ENCODE data around the gene BTD. TPM values are rescaled to one million over a fixed set of nuclear protein-coding genes. Genes with fewer than 3 reads are reported as not detected.

The BTD gene
- total RNA-seq, 2 experiments from 2014 or later = 11.2 to 12.5 TPM

DNA sequence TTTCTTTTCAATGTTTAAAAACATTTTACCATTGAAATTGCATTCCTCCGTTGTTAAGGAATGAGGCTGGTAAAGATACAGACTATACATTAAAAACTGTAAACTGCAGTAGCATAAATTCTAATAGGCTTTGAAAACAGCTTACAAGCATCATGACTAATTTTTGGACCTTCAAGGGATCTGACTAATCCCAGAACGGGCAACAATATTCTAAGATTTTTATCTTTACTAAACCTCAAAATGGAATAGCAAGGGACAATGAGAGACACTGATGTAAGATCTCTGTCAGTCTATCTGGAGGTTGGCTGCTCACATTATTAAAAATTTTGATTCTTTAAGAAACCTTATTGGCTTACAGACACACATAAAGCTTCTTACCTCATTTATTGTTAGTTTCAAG, 74.7 kb downstream of the BTD start:
- Histone ChIP-seq H3K4me1 (ENCODE audit: insufficient read depth, low read length) (no peaks in the 10 kb centered on the region), H3K27ac (ENCODE audit: low read depth in 1 of 2, low read length in 2 of 2) (no peak overlapping the region), H3K36me3 (ENCODE audit: insufficient read depth, low read length) (peaks cover 63% of the 10 kb centered on the region), H3K9me3 (ENCODE audit: control insufficient read depth in 1 of 2, insufficient read depth in 1 of 2, low read length in 2 of 2) (no peaks in the 10 kb centered on the region), H3K4me3 (ENCODE audit: low read length) (no peak overlapping the region), H3K27me3 (ENCODE audit: control insufficient read depth in 1 of 2, insufficient read depth in 2 of 2, low read length in 2 of 2) (no peaks in the 10 kb centered on the region)
- Mint-ChIP-seq H3K4me1 (ENCODE audit: low read depth) (no peaks in the 10 kb centered on the region), H3K27ac (no peak overlapping the region), H3K27me3 (no peaks in the 10 kb centered on the region), H3K36me3 (ENCODE audit: low read depth) (peaks cover 38% of the 10 kb centered on the region), H3K9me3 (no peaks in the 10 kb centered on the region), H3K4me3 (no peak overlapping the region)
- intact Hi-C loops (cut with DNase I, micrococcal nuclease) = no loop called here
- CTCF ChIA-PET = no interaction called here
- ATAC-seq (ENCODE audit: poor library complexity) = no peak
- POLR2A ChIA-PET = no interaction called here
- no peak for DNase-seq
- TF ChIP-seq, protein P1, sequence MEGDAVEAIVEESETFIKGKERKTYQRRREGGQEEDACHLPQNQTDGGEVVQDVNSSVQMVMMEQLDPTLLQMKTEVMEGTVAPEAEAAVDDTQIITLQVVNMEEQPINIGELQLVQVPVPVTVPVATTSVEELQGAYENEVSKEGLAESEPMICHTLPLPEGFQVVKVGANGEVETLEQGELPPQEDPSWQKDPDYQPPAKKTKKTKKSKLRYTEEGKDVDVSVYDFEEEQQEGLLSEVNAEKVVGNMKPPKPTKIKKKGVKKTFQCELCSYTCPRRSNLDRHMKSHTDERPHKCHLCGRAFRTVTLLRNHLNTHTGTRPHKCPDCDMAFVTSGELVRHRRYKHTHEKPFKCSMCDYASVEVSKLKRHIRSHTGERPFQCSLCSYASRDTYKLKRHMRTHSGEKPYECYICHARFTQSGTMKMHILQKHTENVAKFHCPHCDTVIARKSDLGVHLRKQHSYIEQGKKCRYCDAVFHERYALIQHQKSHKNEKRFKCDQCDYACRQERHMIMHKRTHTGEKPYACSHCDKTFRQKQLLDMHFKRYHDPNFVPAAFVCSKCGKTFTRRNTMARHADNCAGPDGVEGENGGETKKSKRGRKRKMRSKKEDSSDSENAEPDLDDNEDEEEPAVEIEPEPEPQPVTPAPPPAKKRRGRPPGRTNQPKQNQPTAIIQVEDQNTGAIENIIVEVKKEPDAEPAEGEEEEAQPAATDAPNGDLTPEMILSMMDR (IDR thresholded peaks at IDR 0.05) = no peak

DNA sequence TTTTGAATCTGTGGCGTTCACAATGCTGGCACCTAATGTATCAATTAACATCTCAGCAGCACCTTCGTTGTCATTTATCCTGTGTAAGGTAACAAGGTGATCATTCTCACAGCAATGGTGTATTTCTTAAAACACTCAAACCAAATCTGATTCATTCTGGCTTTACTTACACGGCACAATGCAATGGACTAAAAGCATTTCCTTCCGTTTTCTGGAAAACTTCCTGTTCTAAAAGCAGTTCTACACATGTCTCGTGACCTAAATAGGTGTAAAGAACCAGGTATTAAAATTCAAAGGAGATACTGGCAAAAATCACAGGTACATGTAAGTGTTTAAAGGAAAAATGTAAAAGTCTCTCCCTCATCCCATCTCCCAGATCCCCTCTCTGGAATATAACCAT, 77.8 kb downstream of the BTD start:
- H3K27me3 ChIP-seq (ENCODE audit: control insufficient read depth in 1 of 2, insufficient read depth in 2 of 2, low read length in 2 of 2) = no peaks in the 10 kb centered on the region
- H3K27ac ChIP-seq (ENCODE audit: low read depth in 1 of 2, low read length in 2 of 2) = no peak overlapping the region
- intact Hi-C loops (cut with DNase I, micrococcal nuclease) = no loop called here
- no peaks in the 10 kb centered on the region for H3K4me1 Mint-ChIP-seq (ENCODE audit: low read depth)
- no peaks in the 10 kb centered on the region for H3K27me3 Mint-ChIP-seq
- H3K36me3 ChIP-seq (ENCODE audit: insufficient read depth, low read length) = peaks cover 45% of the 10 kb centered on the region
- no peaks in the 10 kb centered on the region for H3K9me3 Mint-ChIP-seq
- peaks cover 60% of the 10 kb centered on the region for H3K36me3 Mint-ChIP-seq (ENCODE audit: low read depth)
- ATAC-seq (ENCODE audit: poor library complexity) = no peak
- ChIA-PET POLR2A (no interaction called here), CTCF (no interaction called here)
- no peaks in the 10 kb centered on the region for H3K4me1 ChIP-seq (ENCODE audit: insufficient read depth, low read length)
- H3K27ac Mint-ChIP-seq = no peak overlapping the region
- no peaks in the 10 kb centered on the region for H3K9me3 ChIP-seq (ENCODE audit: control insufficient read depth in 1 of 2, insufficient read depth in 1 of 2, low read length in 2 of 2)
- TF ChIP-seq, protein P1 (IDR thresholded peaks at IDR 0.05) = no peak
- no peak overlapping the region for H3K4me3 ChIP-seq (ENCODE audit: low read length)
- DNase-seq = no peak
- no peak overlapping the region for H3K4me3 Mint-ChIP-seq

DNA sequence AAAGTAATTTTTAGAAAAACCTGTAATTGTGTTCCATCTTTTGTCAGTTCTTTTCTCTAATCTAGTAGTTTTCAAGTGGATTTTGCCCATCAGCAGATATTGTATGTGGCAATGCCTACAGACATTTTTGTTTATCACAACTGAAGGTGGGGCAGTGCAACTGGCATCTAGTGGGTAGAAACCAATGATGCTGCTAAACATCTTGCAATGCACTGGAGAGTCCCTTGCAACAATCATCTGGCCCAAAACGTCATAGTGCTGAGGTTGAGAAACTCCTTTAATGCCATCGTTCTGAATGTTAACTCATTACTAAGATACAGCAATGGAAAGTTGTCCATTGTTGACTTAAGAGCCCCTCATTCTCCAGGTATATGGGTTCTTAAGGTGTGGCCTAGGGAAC, 80.1 kb downstream of the BTD start:
- H3K27ac ChIP-seq (ENCODE audit: low read depth in 1 of 2, low read length in 2 of 2) = no peak overlapping the region
- H3K36me3 ChIP-seq (ENCODE audit: insufficient read depth, low read length) = peaks cover 48% of the 10 kb centered on the region
- DNase-seq (peak in 2 of 14 experiments; percentile 21 to 31), ATAC-seq (ENCODE audit: poor library complexity) (no peak)
- no peak overlapping the region for H3K4me3 Mint-ChIP-seq
- no peaks in the 10 kb centered on the region for H3K4me1 Mint-ChIP-seq (ENCODE audit: low read depth)
- H3K9me3 Mint-ChIP-seq = no peaks in the 10 kb centered on the region
- intact Hi-C loops (cut with DNase I, micrococcal nuclease) = no loop called here
- no peaks in the 10 kb centered on the region for H3K4me1 ChIP-seq (ENCODE audit: insufficient read depth, low read length)
- H3K27me3 Mint-ChIP-seq = no peaks in the 10 kb centered on the region
- TF ChIP-seq, protein P1 (IDR thresholded peaks at IDR 0.05) = no peak
- no peaks in the 10 kb centered on the region for H3K9me3 ChIP-seq (ENCODE audit: control insufficient read depth in 1 of 2, insufficient read depth in 1 of 2, low read length in 2 of 2)
- H3K4me3 ChIP-seq (ENCODE audit: low read length) = no peak overlapping the region
- ChIA-PET POLR2A (no interaction called here), CTCF (no interaction called here)
- peaks cover 79% of the 10 kb centered on the region for H3K36me3 Mint-ChIP-seq (ENCODE audit: low read depth)
- H3K27ac Mint-ChIP-seq = no peak overlapping the region
- H3K27me3 ChIP-seq (ENCODE audit: control insufficient read depth in 1 of 2, insufficient read depth in 2 of 2, low read length in 2 of 2) = no peaks in the 10 kb centered on the region

Data from CD4-positive, alpha-beta T cell (primary cell).